Activated CD8-positive, alpha-beta memory T cell treated with anti-CD3 and anti-CD28 coated beads, Interleukin-2, amount 10 ng/mL, durations not matched to agents 7 days and 5 days (primary cell): ENCODE results near the gene CPNE4. TPM values are rescaled to one million over a fixed set of nuclear protein-coding genes. Genes with fewer than 3 reads are reported as not detected.

ENCODE experiments used
- ATAC-seq: fragments of 150-1000 bp; cut with Tn5 transposase; one replicate; pipeline ENCODE4 v1.10.0; 2021; ENCODE audit warnings: moderate library complexity
- CTCF ChIA-PET: fragments of 350-600 bp; sonication (Branson Sonifier 250); formaldehyde crosslinking; loops from one replicate; lab custom pipeline; 2021; ENCODE audit warnings: antibody characterized with exemption; lab: Charles Lee
- DNase-seq: peaks from one replicate; pipeline ENCODE4 v3.0.0-alpha.2; 2020
- H3K27ac Mint-ChIP-seq: one replicate; pipeline ENCODE4 v1.8.0; 2021; ENCODE audit warnings: mild to moderate bottlenecking, mixed read lengths
- H3K27me3 Mint-ChIP-seq: one replicate; pipeline ENCODE4 v1.8.0; 2021; ENCODE audit warnings: mixed read lengths
- H3K36me3 Mint-ChIP-seq: one replicate; pipeline ENCODE4 v1.8.0; 2021; ENCODE audit warnings: mild to moderate bottlenecking, mixed read lengths
- H3K4me1 Mint-ChIP-seq: one replicate; pipeline ENCODE4 v1.8.0; 2021; ENCODE audit warnings: mixed read lengths
- H3K4me3 Mint-ChIP-seq: one replicate; pipeline ENCODE4 v1.8.0; 2021; ENCODE audit warnings: mild to moderate bottlenecking, moderate library complexity, mixed read lengths
- H3K9me3 Mint-ChIP-seq: one replicate; pipeline ENCODE4 v1.8.0; 2022; ENCODE audit warnings: low read depth, mixed read lengths
- total RNA-seq, 2 experiments: library from RNA; stranded (reverse); gene quantifications; one replicate each; pipeline ENCODE4 v1.2.3, GENCODE V29; 2021

Gene CPNE4
- total RNA-seq, 2 experiments from 2014 or later: not detected

- Mint-ChIP-seq H3K27ac (no peak overlapping the region), H3K9me3 (no peaks in the 10 kb centered on the region), H3K4me1 (peaks cover 6% of the 10 kb centered on the region), H3K36me3 (no peaks in the 10 kb centered on the region), H3K4me3 (no peak overlapping the region), H3K27me3 (peaks cover 4% of the 10 kb centered on the region)
- DNase-seq (no peak), ATAC-seq (no peak)
- CTCF ChIA-PET: no interaction called here
Measured at GRCh38 chr3:131714585-131715220, 320.1 kb downstream of the CPNE4 start.

GRCh38 chr3:131713416-131714123 lies 321.2 kb downstream of the CPNE4 start:
- no peak overlapping the region for H3K4me3 Mint-ChIP-seq
- ATAC-seq (no peak), DNase-seq (no peak)
- CTCF ChIA-PET: no interaction called here
- H3K9me3 Mint-ChIP-seq: no peaks in the 10 kb centered on the region
- no peak overlapping the region for H3K27ac Mint-ChIP-seq
- peaks cover 6% of the 10 kb centered on the region for H3K4me1 Mint-ChIP-seq
- no peaks in the 10 kb centered on the region for H3K36me3 Mint-ChIP-seq
- H3K27me3 Mint-ChIP-seq: peaks cover 9% of the 10 kb centered on the region

GRCh38 chr3:131712662-131713061 lies 322.2 kb downstream of the CPNE4 start:
- Mint-ChIP-seq H3K4me3 (no peak overlapping the region), H3K4me1 (peaks cover 6% of the 10 kb centered on the region), H3K9me3 (no peaks in the 10 kb centered on the region), H3K27me3 (peaks cover 14% of the 10 kb centered on the region), H3K27ac (no peak overlapping the region), H3K36me3 (no peaks in the 10 kb centered on the region)
- ATAC-seq: no peak
- no peak for DNase-seq
- CTCF ChIA-PET: no interaction called here

- Mint-ChIP-seq H3K27me3 (peaks cover 14% of the 10 kb centered on the region), H3K36me3 (no peaks in the 10 kb centered on the region), H3K9me3 (no peaks in the 10 kb centered on the region), H3K27ac (no peak overlapping the region), H3K4me3 (no peak overlapping the region), H3K4me1 (peaks cover 4% of the 10 kb centered on the region)
- DNase-seq (no peak), ATAC-seq (no peak)
- CTCF ChIA-PET: no interaction called here
Measured at GRCh38 chr3:131711114-131711768, 323.6 kb downstream of the CPNE4 start.

- Mint-ChIP-seq H3K27ac (no peak overlapping the region), H3K9me3 (no peaks in the 10 kb centered on the region), H3K27me3 (peaks cover 23% of the 10 kb centered on the region), H3K4me3 (no peak overlapping the region), H3K36me3 (no peaks in the 10 kb centered on the region), H3K4me1 (no peaks in the 10 kb centered on the region)
- DNase-seq (no peak), ATAC-seq (no peak)
- CTCF ChIA-PET: no interaction called here
Measured at GRCh38 chr3:131708241-131708640, 326.6 kb downstream of the CPNE4 start.

GRCh38 chr3:131705558-131706051 lies 329.2 kb downstream of the CPNE4 start:
- CTCF ChIA-PET: no interaction called here
- no peaks in the 10 kb centered on the region for H3K36me3 Mint-ChIP-seq
- no peaks in the 10 kb centered on the region for H3K9me3 Mint-ChIP-seq
- DNase-seq (no peak), ATAC-seq (no peak)
- H3K4me1 Mint-ChIP-seq: no peaks in the 10 kb centered on the region
- peaks cover 23% of the 10 kb centered on the region for H3K27me3 Mint-ChIP-seq
- no peak overlapping the region for H3K4me3 Mint-ChIP-seq
- H3K27ac Mint-ChIP-seq: no peak overlapping the region

GRCh38 chr3:131705099-131705498 lies 329.7 kb downstream of the CPNE4 start:
- H3K27me3 Mint-ChIP-seq: peaks cover 20% of the 10 kb centered on the region
- H3K9me3 Mint-ChIP-seq: no peaks in the 10 kb centered on the region
- CTCF ChIA-PET: no interaction called here
- no peak overlapping the region for H3K4me3 Mint-ChIP-seq
- H3K27ac Mint-ChIP-seq: no peak overlapping the region
- no peaks in the 10 kb centered on the region for H3K36me3 Mint-ChIP-seq
- H3K4me1 Mint-ChIP-seq: no peaks in the 10 kb centered on the region
- ATAC-seq (no peak), DNase-seq (no peak)

GRCh38 chr3:131704098-131704497 lies 330.7 kb downstream of the CPNE4 start:
- CTCF ChIA-PET: no interaction called here

GRCh38 chr3:131702146-131702545 lies 332.7 kb downstream of the CPNE4 start:
- Mint-ChIP-seq H3K36me3 (no peaks in the 10 kb centered on the region), H3K27me3 (peaks cover 10% of the 10 kb centered on the region), H3K9me3 (no peaks in the 10 kb centered on the region), H3K27ac (no peak overlapping the region), H3K4me1 (no peaks in the 10 kb centered on the region), H3K4me3 (no peak overlapping the region)
- CTCF ChIA-PET: no interaction called here
- DNase-seq (no peak), ATAC-seq (no peak)

More at GRCh38 chr3:131704098-131704497, 330.7 kb downstream of the CPNE4 start:
- H3K27me3 Mint-ChIP-seq: peaks cover 15% of the 10 kb centered on the region
- ATAC-seq: no peak
- no peak overlapping the region for H3K27ac Mint-ChIP-seq
- H3K4me3 Mint-ChIP-seq: no peak overlapping the region
- no peak for DNase-seq
- H3K4me1 Mint-ChIP-seq: no peaks in the 10 kb centered on the region
- H3K9me3 Mint-ChIP-seq: no peaks in the 10 kb centered on the region
- no peaks in the 10 kb centered on the region for H3K36me3 Mint-ChIP-seq

GRCh38 chr3:131701153-131701770 lies 333.6 kb downstream of the CPNE4 start:
- H3K4me1 Mint-ChIP-seq: no peaks in the 10 kb centered on the region
- no peak overlapping the region for H3K4me3 Mint-ChIP-seq
- H3K36me3 Mint-ChIP-seq: no peaks in the 10 kb centered on the region
- no peaks in the 10 kb centered on the region for H3K9me3 Mint-ChIP-seq
- CTCF ChIA-PET: no interaction called here
- no peak for ATAC-seq
- DNase-seq: no peak
- H3K27me3 Mint-ChIP-seq: peaks cover 10% of the 10 kb centered on the region
- no peak overlapping the region for H3K27ac Mint-ChIP-seq

- no peaks in the 10 kb centered on the region for H3K4me1 Mint-ChIP-seq
- H3K27me3 Mint-ChIP-seq: peaks cover 5% of the 10 kb centered on the region
- no peaks in the 10 kb centered on the region for H3K9me3 Mint-ChIP-seq
- CTCF ChIA-PET: no interaction called here
- no peak for ATAC-seq
- no peak overlapping the region for H3K4me3 Mint-ChIP-seq
- no peak for DNase-seq
- no peak overlapping the region for H3K27ac Mint-ChIP-seq
- H3K36me3 Mint-ChIP-seq: no peaks in the 10 kb centered on the region
Measured at GRCh38 chr3:131699001-131699400, 335.8 kb downstream of the CPNE4 start.

- CTCF ChIA-PET: no interaction called here
- Mint-ChIP-seq H3K4me3 (no peak overlapping the region), H3K9me3 (no peaks in the 10 kb centered on the region), H3K27ac (no peak overlapping the region), H3K27me3 (peaks cover 18% of the 10 kb centered on the region), H3K4me1 (no peaks in the 10 kb centered on the region), H3K36me3 (no peaks in the 10 kb centered on the region)
- DNase-seq (no peak), ATAC-seq (no peak)
Measured at GRCh38 chr3:131694376-131694775, 340.4 kb downstream of the CPNE4 start.

GRCh38 chr3:131692356-131692755 lies 342.5 kb downstream of the CPNE4 start:
- H3K4me3 Mint-ChIP-seq: no peak overlapping the region
- no peaks in the 10 kb centered on the region for H3K36me3 Mint-ChIP-seq
- peaks cover 22% of the 10 kb centered on the region for H3K27me3 Mint-ChIP-seq
- no peak overlapping the region for H3K27ac Mint-ChIP-seq
- H3K9me3 Mint-ChIP-seq: no peaks in the 10 kb centered on the region
- no peak for DNase-seq
- ATAC-seq: no peak
- CTCF ChIA-PET: no interaction called here
- no peaks in the 10 kb centered on the region for H3K4me1 Mint-ChIP-seq
